ENCODE data around the gene BMP2K.

BMP2K gene

GRCh38 chr4:78944381-78944780, 168.2 kb downstream of the BMP2K start:
- no peak overlapping the region for H3K4me3 Mint-ChIP-seq
- H3K9me3 Mint-ChIP-seq, result no peaks in the 10 kb centered on the region
- no peaks in the 10 kb centered on the region for H3K4me1 Mint-ChIP-seq (ENCODE audit: low read depth in 2 of 2)
- ATAC-seq (replicated peaks), result no peak
- H3K27me3 Mint-ChIP-seq, result peaks cover 61 to 69% of the 10 kb centered on the region in 2 donors
- H3K36me3 Mint-ChIP-seq (ENCODE audit: insufficient read depth), result no peaks in the 10 kb centered on the region
- no peak for DNase-seq
- H3K27ac Mint-ChIP-seq, result no peak overlapping the region

GRCh38 chr4:78945651-78946179, 169.6 kb downstream of the BMP2K start:
- no peak overlapping the region for H3K4me3 Mint-ChIP-seq
- no peaks in the 10 kb centered on the region for H3K36me3 Mint-ChIP-seq (ENCODE audit: insufficient read depth)
- H3K27me3 Mint-ChIP-seq, result peaks cover 70 to 71% of the 10 kb centered on the region in 2 donors
- H3K4me1 Mint-ChIP-seq (ENCODE audit: low read depth in 2 of 2), result no peaks in the 10 kb centered on the region
- no peaks in the 10 kb centered on the region for H3K9me3 Mint-ChIP-seq
- no peak for ATAC-seq (replicated peaks)
- DNase-seq, result no peak
- no peak overlapping the region for H3K27ac Mint-ChIP-seq

- H3K27ac Mint-ChIP-seq, result no peak overlapping the region
- H3K36me3 Mint-ChIP-seq (ENCODE audit: insufficient read depth), result no peaks in the 10 kb centered on the region
- H3K27me3 Mint-ChIP-seq, result peaks cover 61 to 64% of the 10 kb centered on the region in 2 donors
- DNase-seq (no peak), ATAC-seq (replicated peaks) (no peak)
- H3K9me3 Mint-ChIP-seq, result no peaks in the 10 kb centered on the region
- H3K4me3 Mint-ChIP-seq, result no peak overlapping the region
- H3K4me1 Mint-ChIP-seq (ENCODE audit: low read depth in 2 of 2), result no peaks in the 10 kb centered on the region
Measured at GRCh38 chr4:78949735-78950134, 173.6 kb downstream of the BMP2K start.

- H3K36me3 Mint-ChIP-seq (ENCODE audit: insufficient read depth), result no peaks in the 10 kb centered on the region
- H3K9me3 Mint-ChIP-seq, result no peaks in the 10 kb centered on the region
- DNase-seq (peak; percentile 12 to 26 (median 13)), ATAC-seq (replicated peaks) (peak; percentile 70)
- H3K27ac Mint-ChIP-seq, result no peak overlapping the region
- no peaks in the 10 kb centered on the region for H3K4me1 Mint-ChIP-seq (ENCODE audit: low read depth in 2 of 2)
- no peak overlapping the region for H3K4me3 Mint-ChIP-seq
- peaks cover 44 to 47% of the 10 kb centered on the region in 2 donors for H3K27me3 Mint-ChIP-seq
Measured at GRCh38 chr4:78951862-78952472, 175.8 kb downstream of the BMP2K start.

- ATAC-seq (replicated peaks) (no peak), DNase-seq (no peak)
- H3K36me3 Mint-ChIP-seq (ENCODE audit: insufficient read depth), result no peaks in the 10 kb centered on the region
- H3K27ac Mint-ChIP-seq, result no peak overlapping the region
- H3K9me3 Mint-ChIP-seq, result no peaks in the 10 kb centered on the region
- no peaks in the 10 kb centered on the region for H3K4me1 Mint-ChIP-seq (ENCODE audit: low read depth in 2 of 2)
- H3K27me3 Mint-ChIP-seq, result peaks cover 39 to 44% of the 10 kb centered on the region in 2 donors
- H3K4me3 Mint-ChIP-seq, result no peak overlapping the region
Measured at GRCh38 chr4:78953231-78953630, 177.1 kb downstream of the BMP2K start.

GRCh38 chr4:78953769-78954666, 177.9 kb downstream of the BMP2K start:
- ATAC-seq (replicated peaks), result no peak
- Mint-ChIP-seq H3K9me3 (no peaks in the 10 kb centered on the region), H3K4me1 (ENCODE audit: low read depth in 2 of 2) (no peaks in the 10 kb centered on the region), H3K36me3 (ENCODE audit: insufficient read depth) (no peaks in the 10 kb centered on the region), H3K27ac (no peak overlapping the region), H3K4me3 (no peak overlapping the region), H3K27me3 (peaks cover 42 to 48% of the 10 kb centered on the region in 2 donors)
- DNase-seq, result no peak

- Mint-ChIP-seq H3K27me3 (peaks cover 29 to 45% of the 10 kb centered on the region in 2 donors), H3K4me3 (no peak overlapping the region), H3K4me1 (ENCODE audit: low read depth in 2 of 2) (no peaks in the 10 kb centered on the region), H3K27ac (no peak overlapping the region), H3K36me3 (ENCODE audit: insufficient read depth) (no peaks in the 10 kb centered on the region), H3K9me3 (no peaks in the 10 kb centered on the region)
- no peak for ATAC-seq (replicated peaks)
- DNase-seq, result no peak
Measured at GRCh38 chr4:78956975-78957374, 180.8 kb downstream of the BMP2K start.

GRCh38 chr4:78960926-78961325, 184.8 kb downstream of the BMP2K start:
- Mint-ChIP-seq H3K27ac (no peak overlapping the region), H3K9me3 (no peaks in the 10 kb centered on the region), H3K4me3 (no peak overlapping the region), H3K27me3 (peaks cover 18 to 32% of the 10 kb centered on the region in 2 donors), H3K36me3 (ENCODE audit: insufficient read depth) (no peaks in the 10 kb centered on the region), H3K4me1 (ENCODE audit: low read depth in 2 of 2) (no peaks in the 10 kb centered on the region)
- DNase-seq, result no peak
- no peak for ATAC-seq (replicated peaks)

Measured in effector memory CD8-positive, alpha-beta T cell (primary cell).